Sigmoid colon (tissue), 4 donors: ENCODE data around the gene ADAMTSL1.

Experiments used
- CTCF ChIP-seq, 4 experiments: fragments of 450-650 bp in 3 of 4; fragments of 200-600 bp in 1 of 4; IDR thresholded peaks; one replicate each; pipeline ENCODE4 v1.5.1; 2016 to 2019; ENCODE audit warnings: antibody characterized with exemption in 4 of 4, mild to moderate bottlenecking in 3 of 4, moderate library complexity in 2 of 4
- EP300 ChIP-seq, 4 donors: sonication (generic); formaldehyde crosslinking; IDR thresholded peaks; one replicate each; pipeline ENCODE4 v1.6.1; 2017; ENCODE audit warnings: antibody characterized with exemption in 4 of 4
- POLR2A ChIP-seq, 2 donors: fragments of 450-650 bp; IDR thresholded peaks; one replicate each; pipeline ENCODE4 v1.6.1; 2016; ENCODE audit warnings: antibody characterized with exemption in 2 of 2, mild to moderate bottlenecking in 2 of 2, moderate library complexity in 2 of 2
- POLR2AphosphoS5 ChIP-seq, 4 donors: sonication (generic); formaldehyde crosslinking; IDR thresholded peaks; one replicate each; pipeline ENCODE4 v1.6.1; 2017; ENCODE audit warnings: antibody characterized with exemption in 4 of 4

GRCh38 chr9:18433620-18434019, 40.3 kb upstream of the ADAMTSL1 start:
- TF ChIP-seq CTCF (IDR thresholded peaks at IDR 0.05) (no peak), EP300 (IDR thresholded peaks at IDR 0.05) (no peak), POLR2A (IDR thresholded peaks at IDR 0.05) (no peak), POLR2AphosphoS5 (IDR thresholded peaks at IDR 0.05) (no peak)
